ENCODE data around the gene NPFFR1. TPM values are rescaled to one million over a fixed set of nuclear protein-coding genes. Genes with fewer than 3 reads are reported as not detected.

Gene NPFFR1
- total RNA-seq, 1 donor from 2014 or later: not detected

DNA sequence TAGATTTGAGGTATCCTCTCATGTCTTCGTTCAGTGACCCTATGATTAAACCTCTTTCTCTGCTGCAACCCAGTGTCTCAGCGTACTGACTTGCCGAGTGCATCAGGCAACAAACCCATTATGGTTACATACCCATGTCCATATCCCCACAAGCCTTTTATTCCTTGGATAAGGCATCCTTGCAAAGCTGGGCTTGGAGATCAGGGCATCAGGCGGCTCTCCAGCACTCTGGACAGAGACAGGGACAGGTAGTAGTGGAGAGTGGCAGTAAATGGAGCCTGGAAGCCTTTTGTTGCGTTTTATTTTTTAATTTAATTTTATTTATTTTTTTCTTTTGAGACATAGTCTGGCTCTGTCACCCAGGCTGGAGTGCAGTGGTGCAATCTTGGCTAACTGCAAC lies 32.0 kb upstream of the NPFFR1 start:
- no peak for DNase-seq (ENCODE audit: low read depth)

- no peak for DNase-seq (ENCODE audit: low read depth)
Observed at GRCh38 chr10:70315276-70315675, 31.5 kb upstream of the NPFFR1 start.

- DNase-seq (ENCODE audit: low read depth): no peak
Observed at GRCh38 chr10:70312972-70313371, 29.2 kb upstream of the NPFFR1 start.

GRCh38 chr10:70312249-70312648 lies 28.4 kb upstream of the NPFFR1 start:
- DNase-seq (ENCODE audit: low read depth): no peak

DNA sequence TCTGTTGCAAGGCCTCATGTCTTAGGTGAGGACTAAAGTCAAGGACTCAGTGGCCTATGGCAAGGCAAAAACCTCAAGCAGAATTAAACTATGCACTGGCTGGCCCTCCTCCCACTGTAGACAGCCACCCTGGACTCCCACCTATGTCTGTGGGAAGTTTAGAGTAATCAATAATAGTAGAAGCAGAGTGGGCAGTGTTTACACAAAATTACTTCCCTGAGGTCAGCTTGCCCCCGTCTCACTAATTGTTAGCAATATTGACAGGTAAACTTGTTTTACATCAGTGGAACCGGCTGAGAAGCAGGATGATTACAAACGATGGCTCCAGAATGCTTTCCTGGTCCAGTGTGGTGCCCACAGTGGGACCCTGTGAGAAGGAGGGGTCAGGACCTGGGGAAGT lies 27.9 kb upstream of the NPFFR1 start:
- no peak for DNase-seq (ENCODE audit: low read depth)

GRCh38 chr10:70309661-70310060 lies 25.9 kb upstream of the NPFFR1 start:
- DNase-seq (ENCODE audit: low read depth): no peak

GRCh38 chr10:70308121-70309060 lies 24.6 kb upstream of the NPFFR1 start:
- DNase-seq (ENCODE audit: low read depth): no peak

DNA sequence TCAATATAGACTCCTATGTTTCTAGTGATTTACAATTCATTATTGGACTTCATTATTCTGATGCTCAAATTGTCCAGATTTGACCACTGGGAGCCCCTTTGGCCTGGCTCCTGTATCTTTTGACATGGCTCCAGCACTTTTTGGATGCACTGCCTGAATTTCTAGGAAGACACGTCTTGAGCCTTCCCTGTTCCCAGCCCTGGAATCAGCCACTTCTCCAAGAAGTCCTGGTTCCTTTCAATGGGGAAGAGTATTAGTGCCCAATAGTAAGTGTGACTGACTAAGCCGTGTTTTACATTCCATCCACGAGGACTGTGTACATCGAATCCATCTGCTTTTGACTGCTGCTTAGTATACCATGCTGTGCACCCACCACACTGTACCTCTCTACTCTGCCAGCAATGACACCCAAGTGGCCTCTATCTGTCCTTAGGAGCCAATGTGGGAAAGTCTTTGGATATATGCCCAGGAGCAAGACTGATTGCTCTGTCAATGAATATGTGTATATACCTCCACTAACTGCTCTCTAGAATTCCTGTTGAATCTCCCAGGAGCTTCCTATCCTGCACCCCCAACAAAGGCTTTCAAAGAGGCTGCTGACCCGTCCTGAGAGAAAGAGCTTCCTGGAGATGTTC lies 23.2 kb upstream of the NPFFR1 start:
- DNase-seq (ENCODE audit: low read depth): no peak

GRCh38 chr10:70306181-70306705 lies 22.4 kb upstream of the NPFFR1 start:
- DNase-seq (ENCODE audit: low read depth): no peak

GRCh38 chr10:70303730-70304129 lies 19.9 kb upstream of the NPFFR1 start:
- DNase-seq (ENCODE audit: low read depth): no peak

DNA sequence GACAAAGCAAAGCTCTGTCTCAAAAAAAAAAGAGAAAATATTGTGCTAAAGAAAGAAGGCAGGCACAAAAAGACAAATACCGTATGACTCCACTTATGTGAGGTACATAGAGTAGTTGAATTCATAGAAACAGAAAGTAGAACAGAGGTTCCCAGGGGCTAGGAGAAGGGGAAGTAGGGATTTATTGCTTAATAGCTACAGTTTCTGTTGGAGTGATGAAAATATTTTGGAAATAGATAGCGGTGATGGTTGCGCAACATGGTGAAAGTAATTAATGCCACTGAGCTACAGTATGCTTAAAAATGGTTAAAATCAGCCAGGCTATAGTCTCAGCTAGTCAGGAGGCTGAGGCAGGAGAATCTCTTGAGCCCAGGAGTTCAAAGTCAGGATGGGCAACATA lies 18.5 kb upstream of the NPFFR1 start:
- DNase-seq (ENCODE audit: low read depth): no peak

DNA sequence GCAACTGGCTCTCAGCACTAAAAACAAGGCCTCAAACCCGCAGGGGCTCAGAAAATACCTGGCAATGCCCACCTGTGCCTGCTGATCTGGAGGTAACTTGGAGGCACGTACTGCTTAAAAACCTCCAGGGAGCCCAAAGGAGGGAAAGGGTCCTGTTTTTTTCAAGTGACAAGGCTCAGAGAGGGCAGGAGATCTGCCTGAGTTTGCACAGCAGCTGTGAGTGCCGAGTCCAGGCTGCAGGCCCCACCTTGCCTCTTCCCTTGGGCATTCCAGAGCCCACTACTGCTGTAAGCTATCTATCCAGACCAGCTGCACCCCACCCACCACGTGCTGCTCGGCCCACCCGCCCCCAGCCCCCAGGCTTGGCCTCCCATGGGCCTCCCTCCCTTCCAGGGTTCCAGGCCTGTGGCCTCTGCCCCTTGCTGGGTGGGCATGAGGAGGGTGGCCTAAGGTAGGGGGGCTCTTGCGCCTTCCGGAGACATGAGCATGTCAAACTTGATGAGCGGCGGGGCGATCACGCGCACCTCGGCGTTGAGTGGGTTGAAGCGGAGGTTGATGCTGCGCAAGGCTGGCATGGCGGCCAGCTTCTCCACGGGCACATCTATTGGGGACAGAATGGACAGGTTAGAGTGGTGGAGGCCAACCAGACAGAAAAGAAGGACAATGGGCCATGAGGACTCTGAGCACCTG lies 17.2 kb upstream of the NPFFR1 start:
- no peak for DNase-seq (ENCODE audit: low read depth)

DNA sequence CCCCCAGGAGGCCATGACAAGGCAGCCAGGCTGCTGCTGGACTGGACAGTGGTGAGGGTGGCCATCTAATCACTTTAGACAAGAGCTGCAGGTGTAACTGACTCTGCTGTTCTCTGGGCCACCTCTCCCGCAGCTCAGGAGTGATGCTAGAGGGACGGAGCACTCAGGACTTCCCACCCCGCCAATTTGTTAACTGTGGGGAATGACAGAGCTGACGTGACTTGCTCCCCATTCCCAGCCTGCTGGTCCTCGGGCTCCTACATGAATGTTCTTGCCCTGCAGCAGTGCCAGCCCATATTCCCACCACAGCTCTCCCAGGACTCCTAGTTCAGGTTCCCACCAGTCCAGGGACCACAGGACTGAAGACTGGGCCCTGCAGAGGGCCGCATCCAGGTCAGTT lies 16.7 kb upstream of the NPFFR1 start:
- DNase-seq (ENCODE audit: low read depth): no peak

DNA sequence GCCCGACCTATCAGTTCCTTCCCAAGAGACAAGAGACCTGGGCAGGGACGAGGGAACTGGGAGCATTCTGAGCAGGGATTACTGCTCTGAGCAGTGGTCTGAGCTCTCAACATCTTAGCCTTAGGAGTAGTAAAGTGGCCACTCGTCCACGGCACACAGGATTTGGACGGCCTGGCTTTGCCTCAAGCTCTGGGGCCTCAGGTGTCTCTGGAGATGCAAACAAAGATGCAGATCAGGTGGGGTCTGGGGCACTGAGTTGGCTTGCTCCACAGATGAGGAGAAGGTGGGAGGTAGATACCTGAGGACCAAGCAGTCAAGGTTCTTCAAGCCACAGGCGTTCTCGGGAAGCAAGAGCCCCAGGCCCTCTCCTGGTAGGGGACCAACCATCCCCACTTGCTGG lies 16.1 kb upstream of the NPFFR1 start:
- DNase-seq (ENCODE audit: low read depth): no peak

DNA sequence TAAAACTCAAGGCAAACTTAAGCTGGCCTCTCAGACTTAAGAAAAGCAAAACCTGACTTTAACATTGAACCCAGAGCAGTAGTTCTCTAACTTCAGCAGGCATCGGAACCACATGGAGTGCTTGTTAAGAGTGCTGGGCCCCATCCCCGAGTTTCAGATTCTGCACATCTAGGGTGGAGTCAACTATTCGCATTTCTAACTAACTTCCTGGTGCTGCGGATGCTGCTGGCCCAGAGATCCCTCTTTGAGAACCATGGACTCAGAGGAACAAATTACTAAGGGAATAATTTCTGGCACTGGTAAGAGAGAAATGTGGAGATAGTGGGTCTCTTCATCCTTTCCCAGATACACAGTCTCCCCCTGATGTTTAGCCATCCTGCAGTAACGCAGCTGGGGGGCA lies 14.6 kb upstream of the NPFFR1 start:
- no peak for DNase-seq (ENCODE audit: low read depth)

DNA sequence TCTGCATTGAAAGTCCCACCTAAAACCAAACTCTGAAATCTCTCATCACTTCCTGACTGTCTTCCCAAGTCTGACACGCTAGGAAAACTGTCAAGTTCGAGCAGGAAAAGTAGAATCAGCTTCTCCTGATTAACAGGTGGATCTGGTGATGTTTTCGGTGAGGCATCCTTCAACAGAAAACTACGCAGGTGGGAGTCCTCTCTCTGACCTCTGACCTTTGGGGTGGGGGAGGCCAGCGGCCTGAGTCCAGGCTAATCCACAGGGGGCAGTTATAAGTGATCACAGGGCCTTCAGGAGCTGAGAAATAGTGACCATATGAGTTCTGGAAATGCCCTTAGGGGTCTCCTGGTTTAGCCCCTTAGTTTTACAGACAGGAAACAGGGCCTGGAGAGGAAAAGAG lies 13.4 kb upstream of the NPFFR1 start:
- DNase-seq (ENCODE audit: low read depth): no peak

DNA sequence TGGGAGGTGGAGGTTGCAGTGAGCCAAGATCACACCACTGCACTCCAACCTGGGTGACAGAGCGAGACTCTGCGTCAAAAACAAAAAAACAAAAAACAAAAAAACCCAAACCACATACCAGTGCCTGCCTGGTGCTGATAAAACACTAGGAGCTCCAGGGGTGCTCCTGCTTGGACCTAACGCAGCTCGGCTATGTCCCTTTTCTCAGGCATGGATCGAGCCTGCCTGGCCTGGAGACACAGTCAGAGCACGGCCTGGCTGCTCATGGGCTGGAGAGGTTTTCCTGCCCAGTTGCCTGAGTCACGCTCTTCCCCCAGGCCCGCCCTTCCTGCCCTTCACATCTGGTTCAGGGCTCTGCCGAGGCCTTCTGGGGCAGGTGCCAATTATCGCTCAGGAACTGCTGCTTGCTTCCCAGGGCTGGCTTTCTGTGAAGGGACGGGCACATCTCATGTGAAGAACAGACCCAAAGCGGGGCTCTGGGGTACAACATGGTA lies 12.6 kb upstream of the NPFFR1 start:
- DNase-seq (ENCODE audit: low read depth): peak; percentile 85

DNA sequence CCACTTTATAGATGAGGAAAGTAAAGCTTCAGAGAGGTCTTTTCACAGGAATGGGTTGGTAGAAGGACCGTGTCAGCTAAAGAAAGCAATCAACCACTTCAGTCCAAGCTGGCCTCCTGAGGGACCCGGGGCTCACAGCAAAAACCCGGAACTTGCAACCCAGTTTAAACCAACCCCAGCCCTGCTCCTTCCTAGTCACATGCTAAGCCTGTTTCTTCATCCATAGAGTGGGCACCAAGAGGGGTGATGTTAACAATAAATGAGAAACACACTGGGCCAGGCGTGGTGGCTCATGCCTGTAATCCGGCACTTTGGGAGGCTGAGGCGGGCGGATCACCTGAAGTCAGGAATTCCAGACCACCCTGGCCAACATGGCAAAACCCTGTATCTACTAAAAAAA lies 12.1 kb upstream of the NPFFR1 start:
- DNase-seq (ENCODE audit: low read depth): no peak

DNA sequence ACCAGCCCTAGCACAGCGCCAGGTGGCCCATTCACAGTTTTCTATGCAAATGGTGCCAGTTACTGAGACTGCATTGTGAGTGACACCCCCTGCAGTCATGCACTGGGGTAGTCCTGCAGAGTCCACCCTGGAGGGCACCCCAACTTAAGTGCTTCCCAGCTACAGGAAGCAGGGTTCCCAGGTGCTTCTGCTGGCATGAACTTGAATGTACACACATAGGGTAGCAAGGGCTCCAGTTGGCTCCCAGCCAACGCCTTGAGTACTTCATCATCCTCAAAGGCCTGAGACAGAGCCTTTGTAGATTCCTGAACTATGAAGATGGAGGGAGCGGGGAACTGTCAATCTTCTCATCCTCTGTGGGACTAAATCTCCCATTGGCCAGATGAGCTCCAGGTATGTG lies 11.5 kb upstream of the NPFFR1 start:
- DNase-seq (ENCODE audit: low read depth): no peak

DNA sequence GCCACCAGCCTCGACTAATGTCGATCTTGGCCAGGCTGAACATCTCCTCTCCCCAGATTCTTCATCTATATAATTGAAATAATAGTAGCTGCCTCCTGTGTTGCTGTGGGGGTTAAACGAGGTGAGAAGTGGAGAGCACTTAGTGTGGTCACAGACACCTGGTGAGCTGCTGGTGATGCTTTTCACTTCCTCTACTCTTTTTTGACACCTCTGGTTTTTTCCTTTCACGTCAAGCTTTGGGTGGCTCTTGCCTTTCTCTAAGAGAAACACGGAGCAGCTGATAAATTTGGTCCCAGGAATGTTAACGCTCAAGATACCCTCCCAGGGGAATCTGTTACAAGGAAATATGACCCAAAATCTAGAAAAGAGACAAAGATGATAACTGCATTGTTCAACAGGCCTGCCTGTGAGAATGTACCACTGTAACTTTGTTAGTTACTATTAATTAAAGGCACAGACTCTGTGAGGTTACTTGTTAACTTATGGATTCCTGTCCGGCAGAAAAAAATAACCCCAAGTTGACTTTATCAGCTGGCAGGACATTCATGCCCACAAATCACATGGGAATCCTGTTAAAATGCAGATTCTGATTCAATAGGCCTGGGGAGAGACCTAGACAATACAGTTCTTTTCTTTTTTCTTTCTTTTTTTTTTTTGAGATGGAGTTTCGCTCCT lies 9.5 kb upstream of the NPFFR1 start:
- no peak for DNase-seq (ENCODE audit: low read depth)

DNA sequence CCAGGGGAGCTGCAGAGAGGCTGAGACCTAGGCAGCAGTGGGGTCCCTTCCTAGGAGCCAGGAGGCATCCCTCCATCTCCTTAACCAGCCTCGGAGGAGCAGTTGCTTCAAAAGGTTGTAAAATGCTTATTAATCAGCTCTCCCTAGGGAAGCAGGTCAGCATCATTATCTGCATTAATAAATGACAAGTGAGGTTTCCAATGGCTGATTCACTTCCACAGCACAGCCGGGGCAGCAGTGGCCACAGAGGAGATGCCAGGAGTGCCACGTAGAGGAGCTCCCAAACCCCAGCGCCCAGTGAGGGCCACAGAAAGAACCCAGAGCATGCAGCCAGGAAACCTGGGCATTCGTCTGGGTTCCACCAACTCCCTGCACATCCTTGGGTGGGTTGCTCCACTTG lies 8.2 kb upstream of the NPFFR1 start:
- peak; percentile 30 for DNase-seq (ENCODE audit: low read depth)

All from myocyte (in vitro differentiated cells).